ENCODE results near the gene ZNF385B. TPM values are rescaled to one million over a fixed set of nuclear protein-coding genes. Genes with fewer than 3 reads are reported as not detected.

ZNF385B gene
- total and polyA plus RNA-seq, 4 experiments from 2014 or later, result not detected

DNA sequence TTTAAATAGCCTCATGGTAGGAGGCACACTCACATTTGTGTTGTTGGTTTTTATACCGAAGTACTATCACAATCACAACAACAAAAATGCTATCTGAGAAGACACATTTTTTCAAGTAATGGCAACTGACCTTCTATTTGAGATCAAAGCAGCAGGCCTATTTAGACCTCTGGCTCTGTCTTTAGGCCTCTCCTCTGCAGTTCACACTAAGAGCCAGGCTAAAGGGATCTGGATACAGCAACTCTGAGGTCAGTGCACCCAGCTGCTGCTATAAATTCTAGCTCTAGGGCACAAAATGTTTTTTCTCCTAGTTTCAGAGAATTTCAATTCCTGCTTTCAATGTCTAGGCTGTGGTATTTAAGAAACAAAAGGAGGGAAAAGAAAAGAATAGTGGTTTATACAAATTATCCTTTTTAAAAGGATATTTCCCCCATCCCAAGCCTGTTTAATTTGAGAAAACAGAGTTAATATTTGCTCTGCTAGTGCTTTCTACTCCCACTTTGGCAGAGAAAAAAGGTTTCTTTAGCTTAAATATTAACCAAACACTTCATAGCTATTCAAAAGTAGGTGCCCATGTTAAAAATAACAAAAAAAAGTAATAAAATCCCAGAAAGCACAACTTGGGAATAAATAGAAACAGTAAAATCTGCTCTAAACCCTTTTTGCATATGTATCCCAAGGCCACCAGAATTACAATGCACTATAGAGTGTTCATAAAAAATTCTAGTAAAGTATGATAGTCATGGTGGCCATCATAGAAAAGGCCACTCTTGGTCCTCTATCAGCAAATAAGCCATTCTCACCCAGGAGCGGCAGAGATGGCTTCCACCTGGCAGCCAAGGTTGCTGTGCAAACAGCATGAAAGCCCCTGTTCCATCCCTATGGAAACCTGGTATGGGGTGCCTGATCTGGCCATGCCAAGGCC, 303.1 kb downstream of the ZNF385B start:
- Mint-ChIP-seq H3K9me3 (peaks cover 0 to 2% (median 0%) of the 10 kb centered on the region in 8 donors), H3K27me3 (peaks cover 0 to 1% of the 10 kb centered on the region in 2 donors), H3K36me3 (no peaks in the 10 kb centered on the region), H3K4me3 (no peak overlapping the region), H3K27ac (no peak overlapping the region), H3K4me1 (no peaks in the 10 kb centered on the region)
- H3K36me3 ChIP-seq (ENCODE audit: insufficient read depth, low read length), result no peaks in the 10 kb centered on the region
- H3K9me3 ChIP-seq (ENCODE audit: control insufficient read depth in 1 of 2, low read length in 2 of 2), result no peaks in the 10 kb centered on the region
- no peak overlapping the region for H3K4me3 ChIP-seq (ENCODE audit: low read length in 2 of 2)
- DNase-seq, result no peak
- H3K27me3 ChIP-seq (ENCODE audit: insufficient read depth, low read length), result no peaks in the 10 kb centered on the region
- CTCF ChIA-PET (ENCODE audit: partially characterized antibody), result no interaction called here
- POLR2A ChIA-PET (ENCODE audit: partially characterized antibody), result no interaction called here
- no peak overlapping the region for H3K27ac ChIP-seq (ENCODE audit: low read depth, low read length)
- H3K4me1 ChIP-seq (ENCODE audit: insufficient read depth, low read length), result no peaks in the 10 kb centered on the region
- intact Hi-C loops (cut with micrococcal nuclease), result no loop called here

DNA sequence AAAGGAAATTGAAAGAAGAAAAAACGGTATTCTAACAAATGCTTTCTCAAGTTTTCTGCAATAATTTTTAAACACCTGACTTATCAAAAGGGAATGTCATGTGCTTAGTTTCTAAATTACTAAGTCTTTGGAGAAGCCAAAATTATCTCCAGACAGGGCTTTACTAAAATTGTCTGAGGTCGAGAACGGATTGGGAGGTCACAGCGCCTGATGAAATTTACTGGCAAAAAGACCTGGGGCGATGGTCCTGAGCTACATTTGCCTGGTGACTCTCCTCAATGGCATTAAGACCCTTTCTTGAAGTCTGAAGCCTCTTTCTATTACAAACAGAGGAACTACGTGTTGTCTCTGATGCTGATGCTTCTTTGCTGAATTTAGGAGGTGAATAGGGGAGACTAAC, 305.0 kb downstream of the ZNF385B start:
- H3K9me3 Mint-ChIP-seq, result peaks cover 0 to 2% (median 0%) of the 10 kb centered on the region in 8 donors
- CTCF ChIA-PET (ENCODE audit: partially characterized antibody), result no interaction called here
- Histone ChIP-seq H3K27ac (ENCODE audit: low read depth, low read length) (no peak overlapping the region), H3K9me3 (ENCODE audit: control insufficient read depth in 1 of 2, low read length in 2 of 2) (no peaks in the 10 kb centered on the region), H3K27me3 (ENCODE audit: insufficient read depth, low read length) (no peaks in the 10 kb centered on the region), H3K36me3 (ENCODE audit: insufficient read depth, low read length) (no peaks in the 10 kb centered on the region), H3K4me3 (ENCODE audit: low read length in 2 of 2) (no peak overlapping the region), H3K4me1 (ENCODE audit: insufficient read depth, low read length) (no peaks in the 10 kb centered on the region)
- no peaks in the 10 kb centered on the region for H3K36me3 Mint-ChIP-seq
- DNase-seq, result no peak
- no peak overlapping the region for H3K4me3 Mint-ChIP-seq
- intact Hi-C loops (cut with micrococcal nuclease), result no loop called here
- POLR2A ChIA-PET (ENCODE audit: partially characterized antibody), result no interaction called here
- H3K4me1 Mint-ChIP-seq, result no peaks in the 10 kb centered on the region
- H3K27ac Mint-ChIP-seq, result no peak overlapping the region
- H3K27me3 Mint-ChIP-seq, result peaks cover 0 to 1% of the 10 kb centered on the region in 2 donors

DNA sequence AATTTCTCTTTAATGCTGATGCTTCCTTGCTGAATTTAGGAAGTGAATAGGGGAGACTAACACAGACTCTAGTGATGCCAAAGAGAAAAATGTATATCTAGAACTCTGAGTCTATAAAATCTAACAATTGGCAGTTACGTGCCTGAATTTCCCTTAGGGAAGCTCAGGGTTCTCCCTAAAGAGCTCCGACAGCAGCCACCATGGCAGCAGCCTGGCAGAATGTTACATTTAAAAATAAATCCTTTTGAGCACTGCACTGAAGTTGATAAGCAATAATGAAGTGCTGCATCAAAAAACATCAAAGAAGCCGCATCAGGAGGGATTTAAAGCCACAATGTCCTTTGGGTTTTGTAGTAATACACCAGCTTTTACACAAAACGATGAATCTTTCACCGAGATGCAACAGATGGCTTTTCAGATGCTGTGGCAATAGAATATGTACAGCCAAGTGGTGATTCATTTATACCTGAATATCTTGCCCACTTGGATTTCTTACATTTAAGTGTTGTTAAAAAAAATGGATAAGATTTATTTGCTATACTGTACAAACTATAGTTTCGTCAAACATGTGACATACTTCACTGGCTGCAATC, 305.6 kb downstream of the ZNF385B start:
- no peaks in the 10 kb centered on the region for H3K36me3 ChIP-seq (ENCODE audit: insufficient read depth, low read length)
- H3K27me3 Mint-ChIP-seq, result peaks cover 0 to 1% of the 10 kb centered on the region in 2 donors
- H3K27ac Mint-ChIP-seq, result no peak overlapping the region
- H3K36me3 Mint-ChIP-seq, result no peaks in the 10 kb centered on the region
- no peak overlapping the region for H3K4me3 ChIP-seq (ENCODE audit: low read length in 2 of 2)
- H3K4me1 Mint-ChIP-seq, result no peaks in the 10 kb centered on the region
- no peak overlapping the region for H3K4me3 Mint-ChIP-seq
- H3K4me1 ChIP-seq (ENCODE audit: insufficient read depth, low read length), result no peaks in the 10 kb centered on the region
- POLR2A ChIA-PET (ENCODE audit: partially characterized antibody), result no interaction called here
- peaks cover 0 to 2% (median 0%) of the 10 kb centered on the region in 8 donors for H3K9me3 Mint-ChIP-seq
- no peaks in the 10 kb centered on the region for H3K27me3 ChIP-seq (ENCODE audit: insufficient read depth, low read length)
- CTCF ChIA-PET (ENCODE audit: partially characterized antibody), result no interaction called here
- no peak overlapping the region for H3K27ac ChIP-seq (ENCODE audit: low read depth, low read length)
- no peak for DNase-seq
- intact Hi-C loops (cut with micrococcal nuclease), result no loop called here
- H3K9me3 ChIP-seq (ENCODE audit: control insufficient read depth in 1 of 2, low read length in 2 of 2), result no peaks in the 10 kb centered on the region

DNA sequence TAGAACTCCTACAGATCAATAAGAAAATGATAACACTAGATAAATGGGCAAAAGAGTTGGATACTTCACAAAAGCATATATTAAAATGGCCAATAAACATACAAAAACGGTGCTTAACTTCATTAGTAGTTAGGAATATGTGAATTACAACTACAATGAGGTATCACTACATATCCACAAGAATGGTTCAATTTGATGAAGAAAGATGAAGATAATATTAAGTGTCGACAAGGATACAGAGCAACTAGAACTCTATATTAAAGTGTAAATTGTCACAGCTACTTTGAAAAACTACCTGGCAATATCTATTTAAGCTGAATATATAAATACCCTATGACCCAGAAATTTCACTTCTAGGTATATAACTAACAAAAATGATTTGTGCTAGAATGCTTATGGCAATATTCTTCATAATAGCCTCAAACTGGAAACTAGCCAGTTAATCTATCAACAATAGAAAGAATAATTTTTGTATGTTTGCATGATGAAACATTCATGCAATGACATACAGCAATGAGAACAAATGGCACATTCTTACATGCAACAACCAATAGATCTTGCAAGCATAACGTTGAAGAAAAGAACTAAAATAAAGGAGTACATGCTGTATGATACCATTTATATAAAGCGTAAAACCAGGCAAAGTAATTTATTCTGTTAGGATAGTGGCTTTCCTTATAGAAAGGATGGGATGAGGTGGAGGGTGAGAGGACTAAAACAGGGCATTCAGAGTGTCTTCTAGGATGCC, 306.6 kb downstream of the ZNF385B start:
- peaks cover 0 to 1% of the 10 kb centered on the region in 2 donors for H3K27me3 Mint-ChIP-seq
- H3K9me3 Mint-ChIP-seq, result peaks cover 0 to 2% (median 0%) of the 10 kb centered on the region in 8 donors
- intact Hi-C loops (cut with micrococcal nuclease), result no loop called here
- H3K36me3 Mint-ChIP-seq, result no peaks in the 10 kb centered on the region
- POLR2A ChIA-PET (ENCODE audit: partially characterized antibody), result no interaction called here
- CTCF ChIA-PET (ENCODE audit: partially characterized antibody), result no interaction called here
- DNase-seq, result no peak
- H3K27ac Mint-ChIP-seq, result no peak overlapping the region
- H3K4me3 Mint-ChIP-seq, result no peak overlapping the region
- Histone ChIP-seq H3K9me3 (ENCODE audit: control insufficient read depth in 1 of 2, low read length in 2 of 2) (no peaks in the 10 kb centered on the region), H3K4me3 (ENCODE audit: low read length in 2 of 2) (no peak overlapping the region), H3K36me3 (ENCODE audit: insufficient read depth, low read length) (no peaks in the 10 kb centered on the region), H3K4me1 (ENCODE audit: insufficient read depth, low read length) (no peaks in the 10 kb centered on the region), H3K27me3 (ENCODE audit: insufficient read depth, low read length) (no peaks in the 10 kb centered on the region), H3K27ac (ENCODE audit: low read depth, low read length) (no peak overlapping the region)
- H3K4me1 Mint-ChIP-seq, result no peaks in the 10 kb centered on the region

DNA sequence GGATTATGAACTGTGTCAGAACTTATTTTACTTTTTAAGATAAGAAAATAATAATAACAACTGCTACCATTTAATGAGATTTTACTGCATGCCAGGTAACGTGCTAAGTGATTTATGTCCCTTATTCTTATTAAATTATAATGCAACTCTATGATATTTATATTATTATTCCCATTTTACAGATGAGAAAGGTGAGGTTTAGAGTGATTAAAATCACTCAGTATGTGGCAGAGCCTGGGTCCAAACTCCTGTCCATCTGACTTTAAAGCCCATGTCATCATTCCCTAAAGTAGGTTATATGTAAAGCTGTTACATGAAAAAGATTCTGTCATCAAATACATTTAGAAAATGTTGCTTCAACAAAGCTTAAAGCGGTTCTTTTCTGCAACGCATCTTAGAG, 308.0 kb downstream of the ZNF385B start:
- Histone ChIP-seq H3K9me3 (ENCODE audit: control insufficient read depth in 1 of 2, low read length in 2 of 2) (no peaks in the 10 kb centered on the region), H3K4me1 (ENCODE audit: insufficient read depth, low read length) (no peaks in the 10 kb centered on the region), H3K36me3 (ENCODE audit: insufficient read depth, low read length) (no peaks in the 10 kb centered on the region), H3K27ac (ENCODE audit: low read depth, low read length) (no peak overlapping the region), H3K27me3 (ENCODE audit: insufficient read depth, low read length) (no peaks in the 10 kb centered on the region), H3K4me3 (ENCODE audit: low read length in 2 of 2) (no peak overlapping the region)
- ChIA-PET CTCF (ENCODE audit: partially characterized antibody) (no interaction called here), POLR2A (ENCODE audit: partially characterized antibody) (no interaction called here)
- intact Hi-C loops (cut with micrococcal nuclease), result no loop called here
- peaks cover 0 to 4% (median 0%) of the 10 kb centered on the region in 8 donors for H3K9me3 Mint-ChIP-seq
- peaks cover 0 to 2% of the 10 kb centered on the region in 2 donors for H3K27me3 Mint-ChIP-seq
- no peak overlapping the region for H3K4me3 Mint-ChIP-seq
- no peaks in the 10 kb centered on the region for H3K36me3 Mint-ChIP-seq
- no peak for DNase-seq
- no peaks in the 10 kb centered on the region for H3K4me1 Mint-ChIP-seq
- H3K27ac Mint-ChIP-seq, result no peak overlapping the region

DNA sequence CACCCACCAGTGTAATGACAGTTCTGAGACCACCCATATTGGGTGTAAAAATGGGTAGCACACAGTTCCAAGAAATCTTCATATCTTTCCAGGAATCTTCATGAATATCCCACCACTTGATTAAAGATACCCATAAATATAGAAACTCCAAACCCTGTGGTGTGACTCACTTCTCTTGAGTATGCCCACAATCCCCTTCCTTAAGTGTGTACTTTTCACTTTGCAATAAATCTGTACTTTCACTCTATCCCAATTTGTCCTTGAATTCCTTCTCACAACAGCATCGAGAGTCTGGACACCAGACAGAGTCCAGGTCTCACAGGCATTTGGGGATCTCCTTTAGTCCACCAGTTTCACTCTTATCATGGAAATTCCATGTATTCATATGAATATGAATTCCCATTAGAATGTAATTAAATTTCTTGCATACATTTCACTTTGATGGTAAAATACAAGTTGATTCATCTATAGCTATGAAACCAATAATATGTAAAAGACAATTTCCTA, 309.8 kb downstream of the ZNF385B start:
- DNase-seq, result no peak
- Histone ChIP-seq H3K27ac (ENCODE audit: low read depth, low read length) (no peak overlapping the region), H3K36me3 (ENCODE audit: insufficient read depth, low read length) (no peaks in the 10 kb centered on the region), H3K4me3 (ENCODE audit: low read length in 2 of 2) (no peak overlapping the region), H3K4me1 (ENCODE audit: insufficient read depth, low read length) (no peaks in the 10 kb centered on the region), H3K9me3 (ENCODE audit: control insufficient read depth in 1 of 2, low read length in 2 of 2) (no peaks in the 10 kb centered on the region), H3K27me3 (ENCODE audit: insufficient read depth, low read length) (no peaks in the 10 kb centered on the region)
- intact Hi-C loops (cut with micrococcal nuclease), result no loop called here
- no peaks in the 10 kb centered on the region for H3K36me3 Mint-ChIP-seq
- peaks cover 0 to 4% (median 0%) of the 10 kb centered on the region in 8 donors for H3K9me3 Mint-ChIP-seq
- H3K27me3 Mint-ChIP-seq, result peaks cover 0 to 2% of the 10 kb centered on the region in 2 donors
- no peak overlapping the region for H3K27ac Mint-ChIP-seq
- H3K4me3 Mint-ChIP-seq, result no peak overlapping the region
- ChIA-PET POLR2A (ENCODE audit: partially characterized antibody) (no interaction called here), CTCF (ENCODE audit: partially characterized antibody) (no interaction called here)
- H3K4me1 Mint-ChIP-seq, result no peaks in the 10 kb centered on the region

DNA sequence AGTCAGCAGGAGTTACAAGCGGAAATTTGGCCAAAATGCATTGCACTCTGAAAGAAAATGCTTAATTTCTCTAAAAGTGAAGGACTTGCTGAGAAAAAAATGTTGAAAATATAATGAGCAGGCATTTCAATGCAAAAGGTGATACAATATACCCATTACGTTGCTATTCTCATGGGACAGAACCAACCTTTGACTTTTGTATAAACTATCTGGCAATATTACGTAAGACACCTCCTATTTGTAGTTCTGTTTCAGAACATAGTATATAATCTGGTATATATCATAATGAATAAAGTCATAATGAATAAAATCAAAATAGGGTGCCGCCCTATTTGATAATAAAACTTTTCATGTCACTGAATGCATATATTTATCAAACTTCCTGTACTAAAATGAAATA, 310.6 kb downstream of the ZNF385B start:
- Mint-ChIP-seq H3K27ac (no peak overlapping the region), H3K4me3 (no peak overlapping the region), H3K27me3 (peaks cover 0 to 2% of the 10 kb centered on the region in 2 donors), H3K9me3 (peaks cover 0 to 4% (median 0%) of the 10 kb centered on the region in 8 donors), H3K4me1 (no peaks in the 10 kb centered on the region), H3K36me3 (no peaks in the 10 kb centered on the region)
- H3K4me1 ChIP-seq (ENCODE audit: insufficient read depth, low read length), result no peaks in the 10 kb centered on the region
- no peak overlapping the region for H3K4me3 ChIP-seq (ENCODE audit: low read length in 2 of 2)
- no peak overlapping the region for H3K27ac ChIP-seq (ENCODE audit: low read depth, low read length)
- no peaks in the 10 kb centered on the region for H3K9me3 ChIP-seq (ENCODE audit: control insufficient read depth in 1 of 2, low read length in 2 of 2)
- no peaks in the 10 kb centered on the region for H3K36me3 ChIP-seq (ENCODE audit: insufficient read depth, low read length)
- intact Hi-C loops (cut with micrococcal nuclease), result no loop called here
- DNase-seq, result no peak
- ChIA-PET POLR2A (ENCODE audit: partially characterized antibody) (no interaction called here), CTCF (ENCODE audit: partially characterized antibody) (no interaction called here)
- H3K27me3 ChIP-seq (ENCODE audit: insufficient read depth, low read length), result no peaks in the 10 kb centered on the region

All from CD4-positive, alpha-beta memory T cell (primary cell).